ENCODE data around the gene NACAD. TPM values are rescaled to one million over a fixed set of nuclear protein-coding genes. Genes with fewer than 3 reads are reported as not detected.

NACAD gene
- total RNA-seq, 2 donors from 2014 or later, result 1.1 to 1.9 TPM

- DNase-seq (ENCODE audit: low spot score) (no peak), ATAC-seq (no peak)
- Mint-ChIP-seq H3K36me3 (peaks cover 6% of the 10 kb centered on the region), H3K27me3 (no peaks in the 10 kb centered on the region), H3K27ac (no peak overlapping the region), H3K4me1 (ENCODE audit: low read depth in 2 of 2) (peaks cover 44 to 54% of the 10 kb centered on the region in 2 donors), H3K9me3 (no peaks in the 10 kb centered on the region), H3K4me3 (no peak overlapping the region)
Measured at GRCh38 chr7:45055594-45056219, 33.1 kb downstream of the NACAD start.

DNA sequence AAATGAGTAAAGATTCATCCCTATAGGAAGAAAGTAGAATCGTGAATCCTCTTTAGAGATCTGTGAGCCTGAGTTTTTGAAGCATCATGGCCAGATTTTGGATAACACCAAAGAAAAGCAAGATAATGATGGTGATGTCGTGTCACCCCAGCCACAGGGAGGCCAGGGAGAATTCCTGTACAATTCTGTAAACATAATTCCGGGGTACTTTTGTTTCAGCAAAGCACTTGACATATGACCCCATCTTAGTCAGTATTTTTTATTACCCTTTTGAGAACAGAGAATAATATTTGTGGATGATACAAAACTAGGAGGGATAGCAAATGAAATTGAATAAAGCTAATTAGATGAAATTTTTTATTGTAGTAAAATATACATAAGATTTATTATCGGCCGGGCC is 33.8 kb downstream of the NACAD start:
- H3K36me3 Mint-ChIP-seq, result no peaks in the 10 kb centered on the region
- no peaks in the 10 kb centered on the region for H3K9me3 Mint-ChIP-seq
- no peaks in the 10 kb centered on the region for H3K27me3 Mint-ChIP-seq
- H3K4me1 Mint-ChIP-seq (ENCODE audit: low read depth in 2 of 2), result peaks cover 44 to 56% of the 10 kb centered on the region in 2 donors
- H3K4me3 Mint-ChIP-seq, result no peak overlapping the region
- H3K27ac Mint-ChIP-seq, result peak overlapping the region; percentile 65 to 67
- DNase-seq (ENCODE audit: low spot score), result no peak
- no peak for ATAC-seq

- Mint-ChIP-seq H3K27ac (peak overlapping the region; percentile 65 to 67), H3K4me3 (no peak overlapping the region), H3K4me1 (ENCODE audit: low read depth in 2 of 2) (peaks cover 42 to 56% of the 10 kb centered on the region in 2 donors), H3K36me3 (no peaks in the 10 kb centered on the region), H3K27me3 (no peaks in the 10 kb centered on the region), H3K9me3 (no peaks in the 10 kb centered on the region)
- no peak for ATAC-seq
- DNase-seq (ENCODE audit: low spot score), result no peak
Measured at GRCh38 chr7:45054442-45054841, 34.3 kb downstream of the NACAD start.

DNA sequence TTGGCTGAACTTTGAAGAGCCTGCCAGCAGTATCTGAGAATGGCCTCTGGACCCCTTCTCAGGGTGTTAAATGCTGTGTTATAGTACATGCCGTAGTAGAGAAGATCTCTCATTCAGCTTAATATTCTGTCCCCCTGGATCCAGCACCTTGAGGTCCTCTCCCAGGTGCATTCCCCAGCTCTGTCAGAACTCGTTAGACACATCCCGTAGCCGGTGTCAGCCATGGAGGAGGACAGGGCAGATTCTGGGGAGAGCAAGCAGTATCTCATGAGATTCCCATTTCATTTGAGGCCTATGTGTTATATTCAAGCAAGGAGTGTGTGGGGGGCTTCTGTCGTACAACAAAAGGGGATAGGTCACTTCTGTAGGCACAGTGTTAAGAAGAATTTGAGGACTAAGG is 34.8 kb downstream of the NACAD start:
- Mint-ChIP-seq H3K27ac (peak overlapping the region; percentile 19 to 67), H3K27me3 (no peaks in the 10 kb centered on the region), H3K4me1 (ENCODE audit: low read depth in 2 of 2) (peaks cover 42 to 56% of the 10 kb centered on the region in 2 donors), H3K4me3 (no peak overlapping the region), H3K9me3 (no peaks in the 10 kb centered on the region), H3K36me3 (no peaks in the 10 kb centered on the region)
- ATAC-seq (no peak), DNase-seq (ENCODE audit: low spot score) (no peak)

- Mint-ChIP-seq H3K36me3 (no peaks in the 10 kb centered on the region), H3K27ac (peak overlapping the region; percentile 19 to 67), H3K9me3 (no peaks in the 10 kb centered on the region), H3K27me3 (no peaks in the 10 kb centered on the region), H3K4me3 (no peak overlapping the region), H3K4me1 (ENCODE audit: low read depth in 2 of 2) (peaks cover 40 to 54% of the 10 kb centered on the region in 2 donors)
- no peak for ATAC-seq
- no peak for DNase-seq (ENCODE audit: low spot score)
Measured at GRCh38 chr7:45053401-45053800, 35.4 kb downstream of the NACAD start.

DNA sequence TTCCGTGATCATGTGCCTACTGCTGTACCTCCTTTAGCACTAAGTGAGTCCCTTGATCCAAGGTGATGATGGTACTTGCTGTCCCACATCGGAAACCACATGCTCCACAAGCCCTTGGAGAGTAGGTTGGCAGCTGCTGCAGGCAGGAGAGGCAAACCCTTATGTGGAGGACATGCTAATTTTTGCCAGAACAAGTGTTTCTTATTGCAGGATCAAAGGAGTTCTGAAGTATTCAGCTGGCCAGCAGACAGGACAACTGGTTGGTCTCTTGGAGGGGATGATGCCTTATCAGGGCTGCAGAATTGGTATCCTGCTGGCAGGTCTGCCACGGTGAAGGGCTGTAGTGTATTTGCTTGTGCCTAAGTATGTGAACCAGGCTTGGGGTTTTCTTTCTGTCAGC is 36.8 kb downstream of the NACAD start:
- peak overlapping the region in 1 of 2 donors; percentile 63 for H3K27ac Mint-ChIP-seq

DNA sequence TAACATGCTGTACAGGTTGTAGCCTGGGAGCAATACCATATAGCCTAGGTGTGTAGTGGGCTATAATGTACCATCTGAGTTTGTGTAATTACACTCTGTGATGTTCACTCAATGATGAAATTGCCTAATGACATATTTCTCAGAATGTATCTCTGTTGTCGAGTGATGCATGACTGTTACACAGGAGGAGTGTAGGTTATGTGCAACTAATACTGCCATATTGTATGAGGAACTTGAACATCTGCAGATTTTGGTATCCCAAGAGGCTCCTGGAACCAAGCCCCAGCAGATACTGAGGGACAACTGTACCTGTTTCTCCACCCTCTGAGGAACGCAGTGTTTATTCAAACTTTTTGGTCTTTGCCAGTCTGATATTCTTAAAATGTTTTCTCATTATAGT is 38.6 kb downstream of the NACAD start:
- ATAC-seq, result no peak
- Mint-ChIP-seq H3K4me1 (ENCODE audit: low read depth in 2 of 2) (peaks cover 36 to 40% of the 10 kb centered on the region in 2 donors), H3K36me3 (peaks cover 6% of the 10 kb centered on the region), H3K27ac (peak overlapping the region in 1 of 2 donors; percentile 63), H3K27me3 (no peaks in the 10 kb centered on the region), H3K4me3 (no peak overlapping the region), H3K9me3 (no peaks in the 10 kb centered on the region)
- no peak for DNase-seq (ENCODE audit: low spot score)

More for the DNA sequence above, 36.8 kb downstream of the NACAD start:
- H3K9me3 Mint-ChIP-seq, result no peaks in the 10 kb centered on the region
- peaks cover 26 to 41% of the 10 kb centered on the region in 2 donors for H3K4me1 Mint-ChIP-seq (ENCODE audit: low read depth in 2 of 2)
- H3K36me3 Mint-ChIP-seq, result no peaks in the 10 kb centered on the region
- H3K27me3 Mint-ChIP-seq, result no peaks in the 10 kb centered on the region
- no peak overlapping the region for H3K4me3 Mint-ChIP-seq
- DNase-seq (ENCODE audit: low spot score) (no peak), ATAC-seq (no peak)

DNA sequence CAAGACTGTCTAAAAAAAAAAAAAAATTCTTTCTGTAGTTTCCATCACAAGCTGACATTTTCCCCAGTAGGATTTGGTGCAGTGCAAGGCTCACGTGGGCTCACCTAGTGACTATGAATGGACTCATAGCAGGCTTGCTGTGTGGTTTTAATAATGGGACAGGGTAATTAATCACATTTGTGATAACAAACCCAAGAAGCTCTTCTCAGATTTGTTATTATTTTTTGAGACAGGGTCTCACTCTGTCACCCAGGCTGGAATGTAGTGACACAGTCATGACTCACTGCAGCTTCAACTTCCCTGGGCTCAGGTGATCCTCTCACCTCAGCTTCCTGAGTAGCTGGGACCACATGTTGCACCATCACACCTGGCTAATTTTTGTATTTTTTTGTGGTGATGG is 40.0 kb downstream of the NACAD start:
- ATAC-seq, result no peak
- H3K27me3 Mint-ChIP-seq, result no peaks in the 10 kb centered on the region
- H3K4me1 Mint-ChIP-seq (ENCODE audit: low read depth in 2 of 2), result peaks cover 36 to 40% of the 10 kb centered on the region in 2 donors
- peaks cover 10% of the 10 kb centered on the region for H3K36me3 Mint-ChIP-seq
- H3K9me3 Mint-ChIP-seq, result no peaks in the 10 kb centered on the region
- H3K27ac Mint-ChIP-seq, result no peak overlapping the region
- no peak for DNase-seq (ENCODE audit: low spot score)
- H3K4me3 Mint-ChIP-seq, result no peak overlapping the region

DNA sequence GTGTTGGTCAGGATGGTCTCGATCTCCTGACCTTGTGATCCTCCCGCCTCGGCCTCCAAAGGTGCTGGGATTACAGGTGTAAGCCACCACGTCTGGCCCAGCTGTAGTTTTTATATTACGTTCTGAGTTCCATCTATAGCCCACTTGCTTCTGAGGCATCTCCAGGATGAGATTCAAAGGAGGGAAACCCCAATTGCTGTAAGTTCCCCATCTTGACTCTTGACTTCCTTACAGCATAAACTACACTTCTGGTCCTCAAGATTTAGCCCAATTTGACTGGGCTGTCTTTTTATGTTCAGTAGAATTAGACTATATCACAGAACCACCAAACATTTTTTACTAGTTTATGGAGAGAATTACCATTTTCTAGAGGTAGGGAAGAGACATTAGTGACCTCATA is 44.4 kb downstream of the NACAD start:
- ATAC-seq, result no peak
- peaks cover 21 to 37% of the 10 kb centered on the region in 2 donors for H3K4me1 Mint-ChIP-seq (ENCODE audit: low read depth in 2 of 2)
- peak overlapping the region; percentile 40 to 85 for H3K27ac Mint-ChIP-seq
- no peaks in the 10 kb centered on the region for H3K27me3 Mint-ChIP-seq
- H3K36me3 Mint-ChIP-seq, result peaks cover 28% of the 10 kb centered on the region
- DNase-seq (ENCODE audit: low spot score), result no peak
- no peaks in the 10 kb centered on the region for H3K9me3 Mint-ChIP-seq
- H3K4me3 Mint-ChIP-seq, result no peak overlapping the region

- no peak overlapping the region for H3K4me3 Mint-ChIP-seq
- H3K36me3 Mint-ChIP-seq, result peaks cover 29% of the 10 kb centered on the region
- H3K27ac Mint-ChIP-seq, result peak overlapping the region; percentile 75 to 78
- H3K27me3 Mint-ChIP-seq, result no peaks in the 10 kb centered on the region
- no peaks in the 10 kb centered on the region for H3K9me3 Mint-ChIP-seq
- peaks cover 49 to 62% of the 10 kb centered on the region in 2 donors for H3K4me1 Mint-ChIP-seq (ENCODE audit: low read depth in 2 of 2)
- no peak for DNase-seq (ENCODE audit: low spot score)
- no peak for ATAC-seq
Measured at GRCh38 chr7:45039106-45039505, 49.7 kb downstream of the NACAD start.

- Mint-ChIP-seq H3K27ac (peak overlapping the region; percentile 75 to 78), H3K9me3 (no peaks in the 10 kb centered on the region), H3K36me3 (peaks cover 22% of the 10 kb centered on the region), H3K27me3 (no peaks in the 10 kb centered on the region), H3K4me1 (ENCODE audit: low read depth in 2 of 2) (peaks cover 53 to 68% of the 10 kb centered on the region in 2 donors), H3K4me3 (peak overlapping the region; percentile 55)
- no peak for ATAC-seq
- DNase-seq (ENCODE audit: low spot score), result no peak
Measured at GRCh38 chr7:45037876-45038275, 50.9 kb downstream of the NACAD start.

- H3K4me3 Mint-ChIP-seq, result peak overlapping the region; percentile 78
- ATAC-seq, result peak; percentile 69 to 73
- no peaks in the 10 kb centered on the region for H3K9me3 Mint-ChIP-seq
- DNase-seq (ENCODE audit: low spot score), result no peak
- H3K27me3 Mint-ChIP-seq, result no peaks in the 10 kb centered on the region
- H3K4me1 Mint-ChIP-seq (ENCODE audit: low read depth in 2 of 2), result peaks cover 52 to 74% of the 10 kb centered on the region in 2 donors
- H3K27ac Mint-ChIP-seq, result peak overlapping the region; percentile 75 to 78
- peaks cover 22% of the 10 kb centered on the region for H3K36me3 Mint-ChIP-seq
Measured at GRCh38 chr7:45036796-45037195, 52.0 kb downstream of the NACAD start.

GRCh38 chr7:45036317-45036716 is 52.5 kb downstream of the NACAD start:
- DNase-seq (ENCODE audit: low spot score), result no peak
- ATAC-seq, result no peak
- Mint-ChIP-seq H3K9me3 (no peaks in the 10 kb centered on the region), H3K4me1 (ENCODE audit: low read depth in 2 of 2) (peaks cover 52 to 75% of the 10 kb centered on the region in 2 donors), H3K27ac (peak overlapping the region; percentile 75 to 78), H3K4me3 (peak overlapping the region; percentile 78), H3K27me3 (no peaks in the 10 kb centered on the region), H3K36me3 (peaks cover 19% of the 10 kb centered on the region)

GRCh38 chr7:45035893-45036292 is 52.9 kb downstream of the NACAD start:
- ATAC-seq, result peak in 1 of 2 donors; percentile 37
- peaks cover 14% of the 10 kb centered on the region for H3K36me3 Mint-ChIP-seq

GRCh38 chr7:45035371-45035770 is 53.4 kb downstream of the NACAD start:
- peaks cover 10% of the 10 kb centered on the region for H3K36me3 Mint-ChIP-seq
- no peak for ATAC-seq
- no peaks in the 10 kb centered on the region for H3K27me3 Mint-ChIP-seq
- peak overlapping the region; percentile 78 for H3K4me3 Mint-ChIP-seq
- peaks cover 48 to 66% of the 10 kb centered on the region in 2 donors for H3K4me1 Mint-ChIP-seq (ENCODE audit: low read depth in 2 of 2)
- no peaks in the 10 kb centered on the region for H3K9me3 Mint-ChIP-seq
- DNase-seq (ENCODE audit: low spot score), result no peak
- peak overlapping the region; percentile 75 to 78 for H3K27ac Mint-ChIP-seq

More at GRCh38 chr7:45035893-45036292, 52.9 kb downstream of the NACAD start:
- Mint-ChIP-seq H3K27me3 (no peaks in the 10 kb centered on the region), H3K9me3 (no peaks in the 10 kb centered on the region), H3K27ac (peak overlapping the region; percentile 75 to 78), H3K4me3 (peak overlapping the region; percentile 78), H3K4me1 (ENCODE audit: low read depth in 2 of 2) (peaks cover 52 to 71% of the 10 kb centered on the region in 2 donors)
- DNase-seq (ENCODE audit: low spot score), result no peak

Data from natural killer cell treated with Interleukin-12 subunit alpha and Interleukin-12 subunit beta and Interleukin-15 and Interleukin-18, amount 100 ng/mL, for 72 hours (primary cell).